ENCODE data around the gene DSTN. TPM values are rescaled to one million over a fixed set of nuclear protein-coding genes. Genes with fewer than 3 reads are reported as not detected.

The DSTN gene
- total RNA-seq, 1 experiment from 2014 or later = 310 TPM

- peaks cover 4% of the 10 kb centered on the region; the same call in 1 of the 2 replicates for H3K36me3 ChIP-seq
- H3K9me3 ChIP-seq = no peaks in the 10 kb centered on the region
- no peak for DNase-seq
- H3K4me3 ChIP-seq = no peak overlapping the region
- H3K27me3 ChIP-seq = no peaks in the 10 kb centered on the region
Measured at GRCh38 chr20:17644451-17644850, 74.6 kb downstream of the DSTN start.

DNA sequence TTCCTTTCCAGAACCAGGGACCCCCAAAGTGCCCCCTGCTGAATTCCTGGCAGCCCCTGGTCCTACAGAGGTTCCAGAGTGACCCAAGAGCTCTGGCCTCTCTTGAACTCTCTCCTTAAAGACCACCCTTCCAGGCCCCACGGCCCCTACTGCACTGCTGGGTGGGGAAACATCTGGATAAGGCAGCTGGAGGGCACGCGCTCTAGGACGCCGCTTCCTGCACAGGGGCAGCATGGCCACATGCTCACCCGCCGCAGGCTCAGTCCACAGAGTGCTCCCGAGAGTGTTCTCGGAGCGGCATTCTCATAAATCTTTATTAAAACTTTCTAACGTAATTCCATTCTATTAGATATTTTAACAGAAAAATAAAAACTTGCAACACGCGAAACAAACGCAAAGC, 75.1 kb downstream of the DSTN start:
- H3K4me3 ChIP-seq = no peak overlapping the region
- no peaks in the 10 kb centered on the region for H3K27me3 ChIP-seq
- no peak for DNase-seq
- no peaks in the 10 kb centered on the region for H3K9me3 ChIP-seq
- H3K36me3 ChIP-seq = peaks cover 4% of the 10 kb centered on the region; the same call in 1 of the 2 replicates

DNA sequence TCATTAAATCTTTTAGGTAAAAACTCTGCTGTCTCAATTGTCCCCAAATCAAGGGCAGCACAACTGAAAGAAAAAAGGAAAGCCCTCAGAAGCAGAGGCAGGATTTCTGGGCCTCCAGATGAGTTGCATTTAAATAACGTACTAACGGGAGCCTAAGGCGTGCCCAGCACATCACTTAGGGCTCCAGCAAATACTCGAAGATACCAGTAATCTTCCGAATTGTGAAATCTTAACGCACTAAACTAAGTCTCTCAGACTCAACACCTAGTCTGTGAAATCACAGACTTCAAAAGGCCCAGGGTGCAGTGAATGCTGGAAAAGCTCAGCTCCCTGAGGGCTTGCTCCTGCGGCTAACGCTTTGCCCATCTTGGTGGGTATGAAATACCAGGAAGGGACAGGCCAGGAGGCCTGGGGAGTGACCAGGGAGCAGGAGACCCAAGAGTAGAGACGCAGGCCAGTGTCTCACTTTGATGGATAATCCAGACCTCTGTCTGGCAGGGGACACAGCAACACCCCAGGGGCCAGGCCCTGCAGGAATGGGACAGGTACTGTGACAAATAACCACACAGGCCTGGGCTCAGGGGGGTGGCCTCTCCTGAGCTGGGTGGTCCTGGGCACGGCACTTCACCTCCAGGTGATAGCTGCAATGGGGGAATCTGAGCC, 75.8 kb downstream of the DSTN start:
- DNase-seq = no peak
- H3K36me3 ChIP-seq = peaks cover 9% of the 10 kb centered on the region
- H3K4me3 ChIP-seq = no peak overlapping the region
- no peaks in the 10 kb centered on the region for H3K9me3 ChIP-seq
- no peaks in the 10 kb centered on the region for H3K27me3 ChIP-seq

DNA sequence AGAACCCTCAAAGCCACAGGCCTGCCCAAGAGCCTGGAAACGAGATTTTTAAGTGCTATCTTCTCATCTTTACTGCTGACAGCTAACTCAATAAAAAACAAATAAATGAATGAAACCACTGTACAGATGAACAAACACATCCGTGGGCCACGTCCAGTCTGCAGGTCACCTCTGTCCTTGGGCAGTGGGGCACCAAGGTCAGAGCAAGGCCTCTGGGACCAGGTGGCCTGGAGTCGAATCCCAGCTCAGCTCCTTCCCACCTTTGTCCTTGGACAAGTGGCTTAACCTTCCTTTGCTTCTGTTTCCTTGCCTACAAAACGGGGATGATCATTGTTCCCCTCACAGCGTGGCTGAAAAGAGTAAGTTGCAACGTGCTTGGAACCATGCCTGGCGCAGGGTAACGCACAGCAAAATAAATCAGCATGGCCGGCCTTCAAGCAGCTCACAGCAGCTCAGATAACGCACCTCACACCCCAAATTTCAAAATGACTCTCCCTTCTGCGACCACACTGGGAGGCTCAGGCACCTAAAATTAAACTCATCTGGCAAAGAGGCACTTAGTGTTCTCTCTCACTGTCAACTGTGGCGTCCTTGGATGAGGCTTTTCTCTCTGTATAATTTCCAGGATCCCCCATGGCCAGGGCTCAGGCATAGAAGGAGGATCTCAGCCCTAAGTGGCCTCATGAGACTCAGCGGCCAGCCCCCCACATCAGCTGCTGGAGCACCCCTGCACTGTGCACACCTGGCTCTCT, 76.5 kb downstream of the DSTN start:
- no peak overlapping the region for H3K4me3 ChIP-seq
- no peaks in the 10 kb centered on the region for H3K27me3 ChIP-seq
- H3K36me3 ChIP-seq = peaks cover 10% of the 10 kb centered on the region
- DNase-seq = no peak
- no peaks in the 10 kb centered on the region for H3K9me3 ChIP-seq

DNA sequence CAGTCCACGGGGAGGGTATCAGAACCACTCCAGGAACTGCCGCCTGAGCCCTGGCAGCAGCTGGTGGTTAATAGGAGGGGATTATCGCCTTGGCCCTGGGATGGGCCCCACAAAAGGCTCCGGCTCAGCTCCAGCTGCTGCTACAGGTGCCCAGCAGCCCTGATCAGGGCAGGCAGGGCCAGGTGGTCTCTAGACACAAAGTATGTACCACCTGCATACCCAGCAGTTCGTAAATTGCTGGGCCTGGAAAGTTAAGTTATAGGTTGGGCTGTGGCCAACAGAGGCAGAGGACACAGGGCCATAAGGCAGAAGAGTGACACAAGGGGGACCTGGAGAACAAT, 77.1 kb downstream of the DSTN start:
- no peaks in the 10 kb centered on the region for H3K9me3 ChIP-seq

DNA sequence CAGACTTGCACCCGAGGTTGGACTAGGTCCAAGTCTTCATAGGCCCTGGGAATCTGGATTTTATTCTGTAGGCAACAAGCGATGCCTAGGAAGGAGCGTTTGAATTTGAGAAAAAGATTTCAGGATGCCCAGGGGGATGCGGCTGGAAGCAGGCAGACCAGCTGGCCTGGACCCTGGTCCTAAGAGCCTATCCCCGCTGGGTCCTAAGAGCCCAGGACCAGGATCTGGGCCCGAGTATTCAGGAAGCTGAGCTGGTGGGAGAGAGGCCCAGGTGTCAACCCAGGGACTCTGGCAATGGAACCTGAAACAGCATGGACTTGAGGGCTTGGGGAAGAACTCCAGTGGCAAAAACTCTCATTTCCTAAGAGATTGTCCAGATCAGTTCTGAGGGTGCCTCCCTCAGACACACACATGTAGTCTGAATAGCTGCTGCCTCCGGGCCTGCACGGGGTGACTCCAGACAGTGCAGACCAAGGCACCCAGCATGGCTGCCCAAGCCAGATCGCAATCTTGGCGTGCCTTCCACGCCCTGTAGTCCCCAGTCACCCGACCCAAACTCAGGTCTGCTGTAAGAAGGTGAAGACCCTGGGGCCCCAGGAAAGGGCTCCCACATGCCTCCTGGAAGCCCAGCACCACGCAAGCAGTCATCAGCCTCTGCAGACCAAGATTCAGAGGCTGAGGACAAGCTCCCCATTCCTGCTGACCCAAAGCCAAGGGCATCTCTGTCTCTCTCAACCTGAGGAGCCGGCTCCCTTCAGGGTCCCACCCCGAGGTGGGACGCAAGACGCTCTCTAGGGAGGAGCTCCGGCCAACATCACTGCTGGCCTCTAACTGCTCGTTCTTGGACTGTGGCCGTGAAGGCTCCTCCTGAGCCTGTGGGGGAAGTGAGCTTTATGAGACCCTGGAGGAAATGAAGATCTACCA, 77.8 kb downstream of the DSTN start:
- peaks cover 10% of the 10 kb centered on the region for H3K36me3 ChIP-seq
- no peak overlapping the region for H3K4me3 ChIP-seq
- DNase-seq = no peak
- H3K9me3 ChIP-seq = no peaks in the 10 kb centered on the region
- H3K27me3 ChIP-seq = no peaks in the 10 kb centered on the region

More for the DNA sequence above, 77.1 kb downstream of the DSTN start:
- Histone ChIP-seq H3K36me3 (peaks cover 10% of the 10 kb centered on the region), H3K4me3 (no peak overlapping the region), H3K27me3 (no peaks in the 10 kb centered on the region)
- DNase-seq = no peak

GRCh38 chr20:17648315-17648646, 78.4 kb downstream of the DSTN start:
- no peak overlapping the region for H3K4me3 ChIP-seq
- no peaks in the 10 kb centered on the region for H3K27me3 ChIP-seq
- peaks cover 10% of the 10 kb centered on the region for H3K36me3 ChIP-seq
- H3K9me3 ChIP-seq = no peaks in the 10 kb centered on the region
- no peak for DNase-seq

DNA sequence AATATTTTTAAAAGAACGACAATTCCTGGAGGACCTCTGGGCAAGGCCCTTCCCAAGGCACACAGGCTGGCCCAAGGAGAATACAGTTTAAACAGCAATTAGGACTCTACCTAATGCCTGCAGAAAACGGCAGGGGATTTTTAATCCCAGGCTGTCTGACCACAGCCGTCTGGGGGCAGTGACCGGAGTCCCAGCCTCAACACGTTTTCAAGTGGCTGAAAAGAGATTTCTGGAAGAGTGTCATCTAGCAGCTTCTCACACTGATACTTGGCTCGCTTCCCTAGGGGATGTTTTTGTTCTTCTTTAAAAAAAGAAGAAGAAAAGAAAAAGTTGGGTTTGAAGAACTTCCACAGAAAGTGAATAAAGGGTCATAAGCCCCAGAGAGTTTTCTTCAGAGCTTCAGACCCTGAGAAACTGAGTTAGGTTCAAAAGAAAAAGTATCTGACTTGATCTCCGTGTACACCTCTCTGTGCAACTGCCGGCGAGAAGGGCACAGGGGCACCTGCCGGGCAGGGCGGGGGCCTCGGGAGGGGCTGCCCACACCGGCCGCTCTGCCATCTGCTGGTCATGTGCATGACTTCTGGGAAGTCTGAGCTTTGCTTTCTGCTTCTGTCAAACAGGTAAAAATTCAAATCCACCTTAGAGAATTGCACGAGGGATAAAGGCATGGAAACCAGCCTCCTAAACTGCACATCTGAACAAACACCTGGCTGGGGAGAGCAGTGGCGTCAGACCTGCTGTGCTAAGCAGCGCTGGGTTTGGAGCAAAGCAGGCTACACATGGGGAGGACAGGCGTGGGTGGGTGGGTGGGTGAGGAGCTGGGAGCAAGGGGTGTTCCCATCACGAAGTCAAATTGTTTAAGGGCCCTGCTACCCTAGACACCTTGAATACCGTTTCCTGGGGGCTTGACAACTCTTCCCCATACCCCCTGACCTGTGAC, 79.2 kb downstream of the DSTN start:
- no peak for DNase-seq
- H3K27me3 ChIP-seq = no peaks in the 10 kb centered on the region
- peaks cover 11% of the 10 kb centered on the region for H3K36me3 ChIP-seq

DNA sequence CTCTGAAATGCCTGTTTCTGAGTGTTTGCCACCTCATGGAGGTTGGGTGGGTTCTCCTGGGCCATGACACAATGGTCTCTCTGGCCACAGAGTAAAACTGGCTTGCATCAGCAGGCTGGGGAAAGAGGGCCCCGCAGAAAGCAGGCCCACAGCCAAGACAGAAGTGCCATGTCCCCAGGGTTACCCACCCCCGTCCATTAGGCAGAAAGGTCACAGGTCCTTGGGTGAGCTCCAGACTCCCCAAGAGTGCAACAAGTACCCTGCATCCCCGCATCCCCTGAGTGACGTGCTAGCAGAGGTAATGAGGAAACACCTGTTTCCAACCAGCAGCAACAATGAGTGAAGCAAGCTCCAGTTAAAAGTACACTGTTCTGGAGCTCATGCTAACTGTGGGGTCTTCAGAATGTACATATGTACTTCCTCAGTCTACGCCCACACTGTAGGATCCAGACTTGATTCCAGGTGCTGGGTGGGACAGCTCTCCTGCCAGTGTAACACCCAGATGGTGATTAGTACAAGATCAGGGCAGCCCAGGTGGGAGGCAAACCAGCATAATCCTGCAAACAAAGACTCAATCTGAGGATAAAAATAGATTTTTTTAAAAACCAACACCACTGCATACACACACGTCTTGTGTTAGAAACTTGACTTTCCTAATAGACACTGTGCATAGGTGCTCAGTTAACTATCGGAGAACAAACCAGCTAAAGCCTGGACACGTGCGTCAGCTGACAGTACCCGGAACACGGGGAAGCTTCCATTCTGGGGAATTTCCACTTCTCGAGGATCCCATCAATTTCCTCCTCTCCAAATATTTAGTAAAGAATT, 80.6 kb downstream of the DSTN start:
- H3K36me3 ChIP-seq = peaks cover 19% of the 10 kb centered on the region
- no peak overlapping the region for H3K4me3 ChIP-seq
- no peaks in the 10 kb centered on the region for H3K9me3 ChIP-seq
- DNase-seq = no peak
- no peaks in the 10 kb centered on the region for H3K27me3 ChIP-seq

More for the DNA sequence above, 79.2 kb downstream of the DSTN start:
- Histone ChIP-seq H3K9me3 (no peaks in the 10 kb centered on the region), H3K4me3 (no peak overlapping the region)

DNA sequence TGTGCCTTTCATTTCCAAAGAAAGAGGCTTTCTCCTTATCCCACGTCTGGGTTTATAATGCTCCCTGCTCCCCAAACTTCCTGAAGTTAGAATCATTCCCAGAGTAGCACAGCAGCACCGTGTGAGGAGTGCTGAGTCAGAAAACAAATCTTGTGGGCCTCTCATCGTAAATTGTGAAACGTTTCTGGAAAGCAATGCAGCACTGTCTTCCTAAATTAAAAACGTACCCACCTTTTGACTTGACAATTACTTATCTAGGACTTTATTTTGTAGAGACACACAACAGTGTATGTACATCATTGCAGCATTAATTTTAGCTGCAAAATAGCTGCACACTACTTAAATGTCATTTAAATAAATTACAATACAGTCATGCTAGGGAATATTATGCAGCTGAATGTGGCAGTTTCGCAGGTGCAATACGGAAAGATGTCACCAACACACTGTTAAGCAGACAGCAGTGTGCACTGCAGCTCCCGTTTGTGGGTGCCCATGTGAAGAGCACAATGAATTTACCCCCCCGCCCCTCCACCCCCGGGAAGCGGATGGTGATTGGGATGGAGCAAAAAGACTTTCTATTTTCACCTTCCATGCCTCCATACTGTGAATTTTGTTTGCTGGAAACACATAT, 81.4 kb downstream of the DSTN start:
- Histone ChIP-seq H3K27me3 (no peaks in the 10 kb centered on the region), H3K36me3 (peaks cover 20% of the 10 kb centered on the region), H3K4me3 (no peak overlapping the region), H3K9me3 (no peaks in the 10 kb centered on the region)
- DNase-seq = no peak

- DNase-seq = no peak
- Histone ChIP-seq H3K4me3 (no peak overlapping the region), H3K27me3 (no peaks in the 10 kb centered on the region), H3K9me3 (no peaks in the 10 kb centered on the region), H3K36me3 (peaks cover 25% of the 10 kb centered on the region)
Measured at GRCh38 chr20:17651760-17652388, 82.0 kb downstream of the DSTN start.

DNA sequence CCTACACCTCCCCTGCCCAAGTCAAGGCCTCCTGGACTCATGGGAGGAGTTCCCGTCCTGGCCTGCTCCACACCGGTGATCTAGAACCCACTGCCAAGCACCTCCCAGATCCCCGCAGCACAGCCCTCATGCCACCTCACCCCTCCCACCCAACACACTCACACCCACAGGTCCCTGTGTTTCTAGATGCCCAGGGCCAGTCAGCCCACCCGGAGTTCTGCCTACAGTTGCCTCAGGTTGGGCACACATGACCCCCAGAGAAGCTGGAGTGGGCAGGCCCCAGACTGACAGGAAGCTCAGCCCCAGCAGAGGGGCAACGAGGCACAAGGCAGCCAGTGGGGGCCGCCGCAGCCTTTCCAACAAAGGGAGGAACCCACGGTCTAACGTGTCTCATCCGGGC, 82.5 kb downstream of the DSTN start:
- no peak for DNase-seq
- H3K27me3 ChIP-seq = no peaks in the 10 kb centered on the region
- H3K36me3 ChIP-seq = peaks cover 27% of the 10 kb centered on the region
- H3K9me3 ChIP-seq = no peaks in the 10 kb centered on the region
- no peak overlapping the region for H3K4me3 ChIP-seq

GRCh38 chr20:17653835-17654648, 84.2 kb downstream of the DSTN start:
- Histone ChIP-seq H3K36me3 (peaks cover 40% of the 10 kb centered on the region), H3K9me3 (no peaks in the 10 kb centered on the region), H3K4me3 (no peak overlapping the region), H3K27me3 (no peaks in the 10 kb centered on the region)
- no peak for DNase-seq

- H3K9me3 ChIP-seq = no peaks in the 10 kb centered on the region
- peak; percentile 10 for DNase-seq
Measured at GRCh38 chr20:17654649-17655285, 84.9 kb downstream of the DSTN start.

More at GRCh38 chr20:17654649-17655285, 84.9 kb downstream of the DSTN start:
- Histone ChIP-seq H3K36me3 (peaks cover 43% of the 10 kb centered on the region), H3K4me3 (no peak overlapping the region), H3K27me3 (no peaks in the 10 kb centered on the region)
